K562 (cell line): ENCODE results near the gene MEIOB. TPM values are rescaled to one million over a fixed set of nuclear protein-coding genes. Genes with fewer than 3 reads are reported as not detected.
A peak's percentile ranks its signal among the peaks of the same experiment; 100 is the strongest.

Experiments used
- CREM ChIP-seq: IDR thresholded peaks from 2 replicates; pipeline ENCODE4 v1.6.1; 2014; ENCODE audit warnings: antibody characterized with exemption, low read depth
- DDX20 ChIP-seq: fragments of 450-650 bp; IDR thresholded peaks from 2 replicates; pipeline ENCODE4 v1.6.1; 2016; ENCODE audit warnings: missing genetic modification characterization, low read depth, mild to moderate bottlenecking, missing compliant biosample characterization, moderate library complexity
- GABPB2 ChIP-seq: fragments of 250-450 bp; sonication (Bioruptor Pico); conservative IDR thresholded peaks from 2 replicates; pipeline ENCODE4 v1.5.1; 2021; ENCODE audit warnings: mild to moderate bottlenecking
- GTF2F1 ChIP-seq: IDR thresholded peaks from 2 replicates; pipeline ENCODE4 v1.6.1; 2011; ENCODE audit warnings: low read depth, low read length, improper control_type of control experiment
- MBD2 ChIP-seq: sonication (generic); IDR thresholded peaks from 2 replicates; pipeline ENCODE4 v1.6.1; 2016; ENCODE audit warnings: low read depth, borderline replicate concordance
- NFE2L1 ChIP-seq: fragments of 450-650 bp; IDR thresholded peaks from 2 replicates; pipeline ENCODE4 v1.6.1; 2016; ENCODE audit warnings: missing genetic modification characterization, low read depth, mild to moderate bottlenecking, missing compliant biosample characterization, moderate library complexity, borderline replicate concordance
- NUFIP1 ChIP-seq: fragments of 450-650 bp; IDR thresholded peaks from 2 replicates; pipeline ENCODE4 v1.6.1; 2018; ENCODE audit not compliant: partially characterized antibody
- PCBP2 ChIP-seq: fragments of 200-400 bp; formaldehyde crosslinking; IDR thresholded peaks from 2 replicates; pipeline ENCODE4 v1.6.1; 2018; ENCODE audit warnings: low read length, low read depth, mild to moderate bottlenecking, moderate library complexity; ENCODE audit not compliant: poor library complexity, severe bottlenecking
- POLR2G ChIP-seq: fragments of 200-400 bp; formaldehyde crosslinking; IDR thresholded peaks from 2 replicates; pipeline ENCODE4 v1.6.1; 2017; ENCODE audit warnings: low read depth, mild to moderate bottlenecking, antibody characterized with exemption, low read length, moderate library complexity
- RBM25 ChIP-seq: fragments of 200-400 bp; formaldehyde crosslinking; IDR thresholded peaks from 2 replicates; pipeline ENCODE4 v1.6.1; 2018; ENCODE audit warnings: low read length, low read depth, moderate library complexity; ENCODE audit not compliant: severe bottlenecking
- SLC30A9 ChIP-seq: fragments of 250-450 bp; sonication (Bioruptor Pico); IDR thresholded peaks from 2 replicates; pipeline ENCODE4 v1.8.0; 2022; ENCODE audit warnings: mild to moderate bottlenecking, moderate library complexity
- SRSF3 ChIP-seq: fragments of 200-400 bp; formaldehyde crosslinking; IDR thresholded peaks from 2 replicates; pipeline ENCODE4 v1.6.1; 2016; ENCODE audit warnings: mild to moderate bottlenecking, low read length, moderate library complexity; ENCODE audit not compliant: insufficient read depth
- SUPT5H ChIP-seq: fragments of 450-650 bp; IDR thresholded peaks from 2 replicates; pipeline ENCODE4 v1.6.1; 2016
- TCF3 ChIP-seq: sonication (generic); formaldehyde crosslinking; IDR thresholded peaks from 2 replicates; pipeline ENCODE4 v1.4.0; 2020; ENCODE audit warnings: mild to moderate bottlenecking, missing genetic modification reagents
- TSC22D4 ChIP-seq: fragments of 450-650 bp; IDR thresholded peaks from 2 replicates; pipeline ENCODE4 v1.6.1; 2016; ENCODE audit warnings: missing genetic modification characterization, missing biosample characterization, control low read depth
- ZBED1 ChIP-seq: IDR thresholded peaks from 2 replicates; pipeline ENCODE4 v1.6.1; 2014
- ZNF174 ChIP-seq: fragments of 250-450 bp; sonication (Bioruptor Pico); IDR thresholded peaks from 2 replicates; pipeline ENCODE4 v1.4.0; 2020; ENCODE audit warnings: mild to moderate bottlenecking
- ZNF282 ChIP-seq: sonication (generic); formaldehyde crosslinking; IDR thresholded peaks from 2 replicates; pipeline ENCODE4 v1.8.1; 2023; ENCODE audit warnings: missing genetic modification reagents
- ZNF347 ChIP-seq: fragments of 450-650 bp; formaldehyde crosslinking; IDR thresholded peaks from 2 replicates; pipeline ENCODE4 v1.4.0; 2020; ENCODE audit warnings: low read depth, mild to moderate bottlenecking, moderate library complexity
- ZNF431 ChIP-seq: sonication (generic); formaldehyde crosslinking; IDR thresholded peaks from 2 replicates; pipeline ENCODE4 v1.8.0; 2022; ENCODE audit warnings: mild to moderate bottlenecking, missing genetic modification reagents
- ZNF584 ChIP-seq: fragments of 200-800 bp; sonication (Bioruptor generic); IDR thresholded peaks from 2 replicates; pipeline ENCODE4 v1.6.1; 2016; ENCODE audit warnings: low read depth, mild to moderate bottlenecking, missing genetic modification characterization, missing compliant biosample characterization
- polyA plus RNA-seq, 8 experiments: library from polyadenylated mRNA; depleted of rRNA in 4 of 8; stranded (reverse) in 5 of 8; unstranded in 3 of 8; fragments of >200 nt; fragmentation: Nextera tagmentation in 2 of 8; fragmentation: Illumina TruSeq in 1 of 8; extraction: Ambion mirVana in 2 of 8; extraction: Trizol in 1 of 8; gene quantifications; 2 replicates each; pipeline versions ENCODE4 v1.2.1 to v1.2.3, GENCODE V29; 2011 to 2014; ENCODE audit warnings: inconsistent platforms in 1 of 8, missing spikeins in 1 of 8
- total RNA-seq, 7 experiments: library from RNA; depleted of rRNA in 6 of 7; stranded (reverse); fragments of >200 nt in 6 of 7; fragmentation: Illumina TruSeq in 2 of 7; extraction: Trizol in 2 of 7; gene quantifications; 2 replicates each; pipeline versions ENCODE4 v1.2.1 to v1.2.3, GENCODE V29; 2011 to 2021; ENCODE audit warnings: low replicate concordance in 1 of 7
- TF ChIP-seq, protein P1 (sequence below): sonication (generic); IDR thresholded peaks from 2 replicates; pipeline ENCODE4 v1.6.1; 2016
- TF ChIP-seq, protein P2 (sequence below), 2 experiments: IDR thresholded peaks; 2 replicates each; pipeline ENCODE4 v1.6.1; 2011; ENCODE audit warnings: borderline replicate concordance in 1 of 2, control low read depth in 1 of 2, low read depth in 1 of 2, low read length in 1 of 2, mild to moderate bottlenecking in 1 of 2, mixed read lengths in 1 of 2, moderate library complexity in 1 of 2; ENCODE audit not compliant: insufficient read depth in 1 of 2, insufficient read length in 1 of 2, poor library complexity in 1 of 2, severe bottlenecking in 1 of 2; ENCODE audit errors: extremely low read depth in 1 of 2
- TF ChIP-seq, protein P3 (sequence below): IDR thresholded peaks from 3 replicates; pipeline ENCODE4 v1.6.1; 2011; ENCODE audit warnings: borderline replicate concordance, mild to moderate bottlenecking; ENCODE audit not compliant: insufficient read length, insufficient read depth
- TF ChIP-seq, protein P4 (sequence below): sonication (generic); formaldehyde crosslinking; IDR thresholded peaks from 2 replicates; pipeline ENCODE4 v1.8.1; 2023; ENCODE audit warnings: mild to moderate bottlenecking, missing genetic modification reagents

Gene MEIOB
- total and polyA plus RNA-seq, 9 of the 15 experiments (the other 6 are each of a cell fraction or from before 2014, with no cell fraction given) = 25.4 to 203 (median 97.6) TPM

DNA sequence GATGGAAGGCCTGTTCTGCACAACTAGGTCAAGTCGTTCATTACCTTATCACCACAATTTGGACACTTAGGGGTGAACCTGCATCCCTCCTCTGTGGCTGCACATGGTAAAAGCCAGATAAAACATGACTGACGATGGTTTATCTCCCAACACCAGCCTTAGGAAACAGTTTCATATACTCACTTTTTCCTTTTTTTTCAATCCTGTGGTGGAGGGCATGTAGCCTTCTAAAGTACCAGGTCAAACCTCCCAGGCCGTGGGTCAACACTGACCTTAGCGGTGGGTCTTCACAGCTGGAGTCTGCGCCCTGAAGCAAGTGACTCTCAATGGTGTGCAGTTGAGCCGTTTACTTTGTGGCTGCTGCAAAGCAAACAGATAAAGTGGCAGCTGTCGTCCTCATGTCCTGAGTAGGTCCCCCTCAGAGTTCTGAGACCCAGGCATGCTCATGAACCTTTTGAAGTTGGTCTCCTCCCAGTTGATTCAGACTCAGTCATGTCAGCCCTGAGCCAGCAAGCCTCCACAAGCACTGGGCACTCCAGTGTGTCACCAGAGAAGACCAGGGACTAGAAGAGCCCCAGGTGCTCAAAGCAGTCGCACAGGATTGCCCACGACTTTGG lies 39.0 kb downstream of the MEIOB start (continued):
- TF ChIP-seq, protein P1, sequence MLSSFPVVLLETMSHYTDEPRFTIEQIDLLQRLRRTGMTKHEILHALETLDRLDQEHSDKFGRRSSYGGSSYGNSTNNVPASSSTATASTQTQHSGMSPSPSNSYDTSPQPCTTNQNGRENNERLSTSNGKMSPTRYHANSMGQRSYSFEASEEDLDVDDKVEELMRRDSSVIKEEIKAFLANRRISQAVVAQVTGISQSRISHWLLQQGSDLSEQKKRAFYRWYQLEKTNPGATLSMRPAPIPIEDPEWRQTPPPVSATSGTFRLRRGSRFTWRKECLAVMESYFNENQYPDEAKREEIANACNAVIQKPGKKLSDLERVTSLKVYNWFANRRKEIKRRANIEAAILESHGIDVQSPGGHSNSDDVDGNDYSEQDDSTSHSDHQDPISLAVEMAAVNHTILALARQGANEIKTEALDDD = peak; percentile 94
- TF ChIP-seq ZNF584 (CRISPR knock-in tag) (peak; percentile 73; the same call in 1 of the 2 replicates), GABPB2 (CRISPR knock-in tag) (no peak), PCBP2 (no peak), MBD2 (peak; percentile 84), TCF3 (CRISPR knock-in tag) (peak; percentile 100), ZNF431 (CRISPR knock-in tag) (no peak), RBM25 (no peak), GTF2F1 (no peak), ZNF174 (CRISPR knock-in tag) (no peak), DDX20 (tag) (no peak), POLR2G (no peak), ZNF347 (CRISPR knock-in tag) (no peak), ZNF282 (no peak), CREM (peak; percentile 86), SUPT5H (no peak), SLC30A9 (no peak), ZBED1 (peak; percentile 82; the same call in 1 of the 2 replicates), TSC22D4 (no peak), SRSF3 (no peak), NFE2L1 (tag) (no peak), NUFIP1 (peak; percentile 46)
- TF ChIP-seq, protein P2, sequence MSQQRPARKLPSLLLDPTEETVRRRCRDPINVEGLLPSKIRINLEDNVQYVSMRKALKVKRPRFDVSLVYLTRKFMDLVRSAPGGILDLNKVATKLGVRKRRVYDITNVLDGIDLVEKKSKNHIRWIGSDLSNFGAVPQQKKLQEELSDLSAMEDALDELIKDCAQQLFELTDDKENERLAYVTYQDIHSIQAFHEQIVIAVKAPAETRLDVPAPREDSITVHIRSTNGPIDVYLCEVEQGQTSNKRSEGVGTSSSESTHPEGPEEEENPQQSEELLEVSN (IDR thresholded peaks at IDR 0.05; ENCODE audit: borderline replicate concordance in 1 of 2, extremely low read depth in 1 of 2, insufficient read depth in 1 of 2, insufficient read length in 1 of 2, low read depth in 1 of 2, low read length in 1 of 2, poor library complexity in 1 of 2, severe bottlenecking in 1 of 2) = peak; percentile 8 to 33
- TF ChIP-seq, protein P3, sequence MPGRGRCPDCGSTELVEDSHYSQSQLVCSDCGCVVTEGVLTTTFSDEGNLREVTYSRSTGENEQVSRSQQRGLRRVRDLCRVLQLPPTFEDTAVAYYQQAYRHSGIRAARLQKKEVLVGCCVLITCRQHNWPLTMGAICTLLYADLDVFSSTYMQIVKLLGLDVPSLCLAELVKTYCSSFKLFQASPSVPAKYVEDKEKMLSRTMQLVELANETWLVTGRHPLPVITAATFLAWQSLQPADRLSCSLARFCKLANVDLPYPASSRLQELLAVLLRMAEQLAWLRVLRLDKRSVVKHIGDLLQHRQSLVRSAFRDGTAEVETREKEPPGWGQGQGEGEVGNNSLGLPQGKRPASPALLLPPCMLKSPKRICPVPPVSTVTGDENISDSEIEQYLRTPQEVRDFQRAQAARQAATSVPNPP = no peak
- TF ChIP-seq, protein P4, sequence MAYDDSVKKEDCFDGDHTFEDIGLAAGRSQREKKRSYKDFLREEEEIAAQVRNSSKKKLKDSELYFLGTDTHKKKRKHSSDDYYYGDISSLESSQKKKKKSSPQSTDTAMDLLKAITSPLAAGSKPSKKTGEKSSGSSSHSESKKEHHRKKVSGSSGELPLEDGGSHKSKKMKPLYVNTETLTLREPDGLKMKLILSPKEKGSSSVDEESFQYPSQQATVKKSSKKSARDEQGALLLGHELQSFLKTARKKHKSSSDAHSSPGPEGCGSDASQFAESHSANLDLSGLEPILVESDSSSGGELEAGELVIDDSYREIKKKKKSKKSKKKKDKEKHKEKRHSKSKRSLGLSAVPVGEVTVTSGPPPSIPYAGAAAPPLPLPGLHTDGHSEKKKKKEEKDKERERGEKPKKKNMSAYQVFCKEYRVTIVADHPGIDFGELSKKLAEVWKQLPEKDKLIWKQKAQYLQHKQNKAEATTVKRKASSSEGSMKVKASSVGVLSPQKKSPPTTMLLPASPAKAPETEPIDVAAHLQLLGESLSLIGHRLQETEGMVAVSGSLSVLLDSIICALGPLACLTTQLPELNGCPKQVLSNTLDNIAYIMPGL (CRISPR knock-in tag) = no peak
